Dendritic cell treated with granulocyte-macrophage colony-stimulating factor and Interleukin-4, amounts not matched to agents 40 ng/mL and 50 ng/mL, for 4 days (primary cell): Measurements from ENCODE around the gene MRE11.

Source experiments
- H3K27ac Mint-ChIP-seq: one replicate; pipeline ENCODE4 v1.8.0; 2022; ENCODE audit warnings: mild to moderate bottlenecking, mixed read lengths
- H3K27me3 Mint-ChIP-seq: one replicate; pipeline ENCODE4 v1.8.0; 2022; ENCODE audit warnings: mild to moderate bottlenecking, mixed read lengths
- H3K36me3 Mint-ChIP-seq: one replicate; pipeline ENCODE4 v1.8.0; 2022; ENCODE audit warnings: low read depth, mixed read lengths
- H3K4me1 Mint-ChIP-seq: one replicate; pipeline ENCODE4 v1.8.0; 2022; ENCODE audit warnings: low read depth, mixed read lengths
- H3K4me3 Mint-ChIP-seq: one replicate; pipeline ENCODE4 v1.8.0; 2022; ENCODE audit warnings: mild to moderate bottlenecking, moderate library complexity, mixed read lengths
- H3K9me3 Mint-ChIP-seq: one replicate; pipeline ENCODE4 v1.8.0; 2022; ENCODE audit warnings: mixed read lengths
- intact Hi-C: fragments of 100-400 bp; cut with micrococcal nuclease; formaldehyde crosslinking; loops from one replicate; pipeline ENCODE4 v1.15.0; 2022

MRE11 gene

DNA sequence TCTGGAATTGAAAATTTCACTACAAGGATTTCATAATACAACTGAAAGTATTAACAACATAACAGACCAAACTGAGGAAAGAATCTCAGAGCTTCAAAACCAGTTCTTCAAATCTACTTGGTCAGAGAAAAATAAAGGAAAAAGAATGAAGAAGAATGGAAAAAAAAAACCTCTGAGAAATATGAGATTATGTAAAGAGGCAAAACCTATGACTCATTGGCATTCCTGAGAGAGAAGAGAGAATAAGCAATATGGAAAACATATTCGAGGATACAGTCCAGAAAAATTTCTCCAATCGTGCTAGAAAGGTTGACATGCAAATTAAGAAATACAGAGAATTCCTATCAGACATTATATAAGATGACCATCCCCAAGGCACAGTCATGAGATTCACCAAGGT, 69.0 kb downstream of the MRE11 start:
- no peak overlapping the region for H3K27ac Mint-ChIP-seq
- no peaks in the 10 kb centered on the region for H3K4me1 Mint-ChIP-seq
- no peaks in the 10 kb centered on the region for H3K27me3 Mint-ChIP-seq
- intact Hi-C loops: loop anchor here (10.0 kb wide), 1 partner anchor 250 kb away; no protein-coding TSS in a partner anchor
- no peaks in the 10 kb centered on the region for H3K9me3 Mint-ChIP-seq
- H3K4me3 Mint-ChIP-seq: no peak overlapping the region
- peaks cover 88% of the 10 kb centered on the region for H3K36me3 Mint-ChIP-seq

GRCh38 chr11:94424011-94424410, 69.6 kb downstream of the MRE11 start:
- intact Hi-C loops: loop anchor here (10.0 kb wide), 1 partner anchor 249 kb away; no protein-coding TSS in a partner anchor
- no peaks in the 10 kb centered on the region for H3K27me3 Mint-ChIP-seq
- no peak overlapping the region for H3K4me3 Mint-ChIP-seq
- H3K27ac Mint-ChIP-seq: no peak overlapping the region
- no peaks in the 10 kb centered on the region for H3K9me3 Mint-ChIP-seq
- no peaks in the 10 kb centered on the region for H3K4me1 Mint-ChIP-seq
- peaks cover 86% of the 10 kb centered on the region for H3K36me3 Mint-ChIP-seq

DNA sequence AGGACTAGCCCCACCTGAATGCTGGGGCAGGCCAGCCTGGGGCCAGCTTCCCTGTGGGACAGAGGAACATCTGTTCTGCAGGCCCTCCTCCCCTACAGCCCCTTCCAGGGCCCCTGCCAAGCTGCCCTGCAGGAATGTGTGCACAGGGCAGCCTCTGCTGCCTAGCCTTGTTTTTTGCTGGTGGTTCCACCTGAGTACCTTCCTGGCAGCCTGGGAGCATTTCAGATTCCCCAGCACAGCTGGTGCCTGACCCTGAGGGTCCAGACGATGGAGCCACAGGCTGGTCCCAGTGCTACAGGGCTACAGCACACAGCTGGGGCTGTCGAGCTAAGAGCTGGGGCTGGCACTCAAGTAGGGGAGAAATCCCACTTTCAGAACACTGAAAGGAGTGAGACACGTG, 70.1 kb downstream of the MRE11 start:
- Mint-ChIP-seq H3K9me3 (no peaks in the 10 kb centered on the region), H3K4me3 (no peak overlapping the region), H3K4me1 (no peaks in the 10 kb centered on the region), H3K36me3 (peaks cover 83% of the 10 kb centered on the region), H3K27ac (no peak overlapping the region), H3K27me3 (no peaks in the 10 kb centered on the region)
- intact Hi-C loops: loop anchor here (10.0 kb wide), 1 partner anchor 249 kb away; no protein-coding TSS in a partner anchor

GRCh38 chr11:94418123-94418765, 75.4 kb downstream of the MRE11 start:
- no peak overlapping the region for H3K4me3 Mint-ChIP-seq

DNA sequence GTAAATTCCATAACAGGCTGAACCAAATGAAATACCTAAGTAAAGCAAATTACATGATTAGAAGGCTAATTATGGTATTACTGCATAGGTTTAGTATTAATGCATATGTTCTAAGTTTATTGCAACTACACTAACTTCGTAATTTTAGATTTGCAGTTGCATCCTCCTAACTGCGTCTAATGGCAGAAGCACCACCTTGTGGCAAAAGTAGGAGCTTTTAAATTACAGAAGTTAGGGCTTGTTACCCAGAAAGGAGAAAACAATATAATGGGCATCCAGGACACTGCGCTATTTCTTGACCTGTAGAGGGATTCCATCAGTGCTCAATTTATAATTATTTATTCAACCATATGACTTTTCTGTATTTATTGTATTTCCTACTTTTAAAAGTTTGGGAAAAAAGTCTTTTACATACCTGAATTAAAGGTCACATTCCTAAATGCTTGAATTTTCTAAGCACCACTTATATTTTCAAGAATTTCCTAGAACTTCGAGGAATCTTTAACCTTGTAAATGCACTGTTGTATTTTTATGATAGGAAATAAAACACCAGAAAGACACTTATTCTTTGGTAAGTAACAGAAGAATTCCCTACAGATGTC, 76.2 kb downstream of the MRE11 start:
- H3K4me3 Mint-ChIP-seq: no peak overlapping the region
- H3K36me3 Mint-ChIP-seq: peaks cover 56% of the 10 kb centered on the region
- H3K27me3 Mint-ChIP-seq: no peaks in the 10 kb centered on the region
- H3K4me1 Mint-ChIP-seq: no peaks in the 10 kb centered on the region
- no peaks in the 10 kb centered on the region for H3K9me3 Mint-ChIP-seq
- intact Hi-C loops: no loop called here
- no peak overlapping the region for H3K27ac Mint-ChIP-seq

More at GRCh38 chr11:94418123-94418765, 75.4 kb downstream of the MRE11 start:
- Mint-ChIP-seq H3K36me3 (peaks cover 58% of the 10 kb centered on the region), H3K27me3 (no peaks in the 10 kb centered on the region), H3K27ac (no peak overlapping the region), H3K9me3 (no peaks in the 10 kb centered on the region), H3K4me1 (no peaks in the 10 kb centered on the region)
- intact Hi-C loops: no loop called here

- peaks cover 13% of the 10 kb centered on the region for H3K36me3 Mint-ChIP-seq
- intact Hi-C loops: no loop called here
These were observed 88.4 kb downstream of the MRE11 start for GRCh38 chr11:94405062-94405833.

DNA sequence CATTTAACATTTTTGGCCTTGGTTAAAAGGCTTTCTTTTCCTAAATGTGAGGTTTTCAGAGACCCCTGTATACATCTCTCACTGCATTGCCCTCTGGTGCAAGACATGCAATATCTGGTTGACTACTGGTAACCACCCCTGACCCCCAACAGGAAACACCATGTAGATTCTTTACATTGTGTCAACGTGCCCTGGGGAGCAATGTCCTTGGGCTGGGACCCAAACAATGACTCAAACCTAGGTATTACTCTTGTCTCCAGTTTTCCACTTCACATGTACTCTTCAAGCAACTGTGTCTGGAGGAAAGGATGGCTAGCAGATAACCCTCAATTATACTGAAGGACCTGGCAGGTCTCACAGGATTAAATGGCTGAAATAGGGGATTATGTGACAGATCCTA, 91.3 kb downstream of the MRE11 start:
- Mint-ChIP-seq H3K36me3 (no peaks in the 10 kb centered on the region), H3K9me3 (peaks cover 4% of the 10 kb centered on the region), H3K4me3 (no peak overlapping the region), H3K27me3 (peaks cover 54% of the 10 kb centered on the region), H3K4me1 (peaks cover 17% of the 10 kb centered on the region), H3K27ac (no peak overlapping the region)
- intact Hi-C loops: no loop called here

More at GRCh38 chr11:94405062-94405833, 88.4 kb downstream of the MRE11 start:
- Mint-ChIP-seq H3K9me3 (peaks cover 30% of the 10 kb centered on the region), H3K4me3 (no peak overlapping the region), H3K4me1 (peaks cover 17% of the 10 kb centered on the region), H3K27ac (no peak overlapping the region), H3K27me3 (peaks cover 30% of the 10 kb centered on the region)

DNA sequence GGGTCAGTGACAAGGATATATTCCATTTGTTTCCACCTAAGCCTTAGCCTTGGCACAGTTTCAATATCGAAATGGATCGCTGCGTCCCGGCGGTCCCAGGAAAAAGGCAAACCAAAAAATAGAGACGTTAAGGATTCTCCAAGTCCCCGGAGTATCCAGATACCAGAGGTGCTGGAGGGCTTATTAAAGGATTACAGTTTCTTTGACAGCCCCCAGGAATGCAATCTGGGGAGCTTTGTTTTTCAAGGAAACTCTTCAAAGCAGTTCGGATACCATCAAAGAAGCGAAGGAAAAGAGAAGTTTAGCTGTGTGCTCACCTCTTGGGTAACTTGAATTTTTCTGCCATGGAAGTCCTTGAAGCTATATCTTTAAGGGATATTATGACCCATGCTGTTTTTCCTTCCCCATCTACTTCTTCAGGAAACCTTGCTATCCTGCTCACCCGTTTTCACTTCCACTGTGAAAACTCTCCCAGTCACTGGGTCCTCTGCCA, 91.8 kb downstream of the MRE11 start:
- intact Hi-C loops: no loop called here
- Mint-ChIP-seq H3K36me3 (no peaks in the 10 kb centered on the region), H3K9me3 (no peaks in the 10 kb centered on the region), H3K4me1 (peaks cover 17% of the 10 kb centered on the region), H3K4me3 (no peak overlapping the region), H3K27ac (no peak overlapping the region), H3K27me3 (peaks cover 56% of the 10 kb centered on the region)

DNA sequence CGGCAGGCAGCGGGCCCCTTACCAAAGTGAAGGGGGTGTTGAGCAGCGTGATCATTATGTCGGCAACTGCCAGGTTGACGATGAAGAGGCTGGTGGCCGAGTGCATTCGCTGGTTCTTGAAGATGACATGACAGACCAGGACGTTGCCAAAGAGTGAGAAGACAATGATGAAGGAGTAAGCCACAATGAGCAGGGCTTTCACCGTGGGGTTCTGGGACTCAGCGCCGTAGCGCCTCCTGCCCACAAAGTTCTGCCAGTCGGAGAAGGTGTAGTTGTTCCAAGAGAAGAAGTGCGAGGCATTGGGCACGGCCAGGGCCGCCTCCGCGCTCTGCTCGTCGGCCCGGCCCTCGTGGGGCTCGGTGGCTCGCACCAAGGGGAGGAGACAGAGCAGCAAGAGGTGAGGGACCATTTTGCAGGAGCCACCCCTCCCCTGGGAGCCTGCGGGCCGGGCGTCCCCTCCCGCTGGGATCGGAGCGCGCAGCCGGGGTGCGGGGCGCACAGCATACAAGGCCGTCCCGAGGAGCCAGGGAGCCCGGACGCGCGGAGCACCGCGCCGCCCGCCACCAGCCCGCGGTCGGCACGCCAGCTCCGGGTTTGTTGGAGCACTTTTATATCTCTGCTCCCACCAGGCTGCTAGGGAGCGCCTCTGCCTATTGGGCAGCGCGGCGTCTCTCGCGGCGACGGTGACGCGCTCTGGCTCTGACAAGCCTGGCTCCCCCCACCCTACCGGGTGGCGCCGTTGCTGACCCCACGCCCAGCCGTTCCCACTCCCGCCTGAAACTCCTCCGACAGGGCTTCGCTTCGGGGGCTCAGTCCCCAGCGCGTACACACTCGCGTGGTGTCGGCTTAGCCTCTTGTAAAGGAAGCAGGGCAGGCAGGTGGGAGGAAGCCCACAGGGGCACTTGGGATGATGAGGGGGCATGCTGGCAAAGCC, 92.5 kb downstream of the MRE11 start, which contains the start of gene GPR83:
Gene GPR83, minus strand, starts transcription at position 581 of the 934 bp plus-strand sequence. Its CDS starts 172 bp downstream, at position 409.
- no peak within 1 kb of the TSS for H3K4me3 Mint-ChIP-seq
- no peaks in the 10 kb centered on the region for H3K9me3 Mint-ChIP-seq
- H3K27ac Mint-ChIP-seq: no peak within 1 kb of the TSS
- intact Hi-C loops: no loop called here
- H3K4me1 Mint-ChIP-seq: peaks cover 17% of the 10 kb centered on the region
- no peaks in the 10 kb centered on the region for H3K36me3 Mint-ChIP-seq
- H3K27me3 Mint-ChIP-seq: peaks cover 56% of the 10 kb centered on the region

DNA sequence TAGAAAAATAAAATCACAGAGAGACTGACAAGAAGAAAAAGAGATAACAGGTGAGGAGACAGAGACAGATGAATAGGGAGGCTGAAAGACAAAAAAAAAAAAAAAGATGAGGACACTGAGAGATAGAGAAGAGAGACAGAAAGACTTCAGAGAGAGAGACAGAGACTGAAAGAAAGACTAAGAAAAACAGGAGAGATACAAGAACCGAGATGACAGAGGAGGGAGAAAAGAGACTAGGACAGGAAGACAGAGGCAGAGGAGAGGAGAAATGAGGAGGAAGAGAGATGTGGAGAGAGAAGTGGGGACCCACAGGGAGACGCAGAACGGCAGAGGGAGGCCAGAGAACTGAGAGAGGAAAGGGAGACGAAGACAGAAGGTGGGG, 93.2 kb downstream of the MRE11 start:
- Mint-ChIP-seq H3K27me3 (peaks cover 56% of the 10 kb centered on the region), H3K4me3 (no peak overlapping the region), H3K27ac (no peak overlapping the region), H3K9me3 (no peaks in the 10 kb centered on the region), H3K4me1 (peaks cover 17% of the 10 kb centered on the region), H3K36me3 (no peaks in the 10 kb centered on the region)
- intact Hi-C loops: no loop called here

DNA sequence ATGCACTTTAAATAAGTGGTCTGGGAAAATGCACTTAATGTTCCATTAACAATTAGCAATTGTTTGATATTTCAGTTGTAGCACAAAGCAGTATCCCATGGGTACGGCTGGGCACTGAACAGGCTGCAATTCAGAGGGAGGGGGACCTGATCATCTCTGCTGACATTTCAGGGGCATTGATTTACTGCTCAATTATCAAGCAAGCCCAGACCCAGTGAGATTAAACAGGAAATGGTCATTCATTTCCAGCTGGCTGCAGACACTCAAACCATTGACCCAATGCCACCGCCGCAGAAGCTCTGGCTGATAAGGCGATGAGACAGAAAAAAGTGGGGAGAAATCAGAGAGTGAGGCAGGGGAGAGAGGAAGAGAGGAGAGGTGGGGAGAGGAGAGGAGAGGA, 93.6 kb downstream of the MRE11 start:
- Mint-ChIP-seq H3K27me3 (peaks cover 56% of the 10 kb centered on the region), H3K4me1 (peaks cover 17% of the 10 kb centered on the region), H3K4me3 (no peak overlapping the region), H3K36me3 (no peaks in the 10 kb centered on the region), H3K9me3 (no peaks in the 10 kb centered on the region), H3K27ac (no peak overlapping the region)
- intact Hi-C loops: no loop called here

- Mint-ChIP-seq H3K36me3 (no peaks in the 10 kb centered on the region), H3K27me3 (peaks cover 53% of the 10 kb centered on the region), H3K4me1 (peaks cover 12% of the 10 kb centered on the region), H3K27ac (no peak overlapping the region), H3K4me3 (no peak overlapping the region), H3K9me3 (no peaks in the 10 kb centered on the region)
- intact Hi-C loops: no loop called here
These were observed 95.5 kb downstream of the MRE11 start for GRCh38 chr11:94398101-94398500.

DNA sequence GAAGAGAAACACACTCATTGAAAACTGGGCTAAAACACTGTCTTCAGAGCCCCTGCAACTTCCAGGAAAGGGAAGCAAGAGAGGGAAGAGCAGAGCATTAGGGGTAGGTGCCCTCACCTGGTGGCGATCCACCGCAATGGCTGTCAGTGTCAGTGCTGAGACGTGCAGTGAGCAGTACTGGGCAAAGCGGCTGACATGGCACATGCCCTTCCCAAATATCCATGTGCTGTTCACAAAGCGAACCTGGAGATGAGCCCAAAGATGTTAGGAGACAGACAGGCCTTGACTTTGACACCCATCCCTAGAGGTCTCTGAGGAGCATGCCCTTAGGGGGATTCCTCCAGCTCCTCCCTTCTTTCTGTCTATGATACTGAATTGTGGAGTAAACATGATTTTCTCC, 97.4 kb downstream of the MRE11 start:
- intact Hi-C loops: no loop called here
- Mint-ChIP-seq H3K36me3 (no peaks in the 10 kb centered on the region), H3K4me3 (no peak overlapping the region), H3K4me1 (peaks cover 7% of the 10 kb centered on the region), H3K9me3 (no peaks in the 10 kb centered on the region), H3K27me3 (peaks cover 35% of the 10 kb centered on the region), H3K27ac (no peak overlapping the region)
